ACHN (cell line): ENCODE data around the gene MSH3.

ENCODE experiments used
- DNase-seq: peaks from one replicate; pipeline ENCODE4 v3.0.0-alpha.2; 2015
- in situ Hi-C: cut with HindIII; loops from 2 replicates; pipeline ENCODE4 v1.10.0; 2017; ENCODE audit warnings: low sequenced_read_pairs, low pct_ligation_motif_present, low pct_unique_long_range_greater_than_20kb

The MSH3 gene

GRCh38 chr5:80905405-80905804 lies 251.0 kb downstream of the MSH3 start:
- DNase-seq = no peak
- in situ Hi-C loops = no loop called here

- no peak for DNase-seq
- in situ Hi-C loops = no loop called here
Observed at GRCh38 chr5:80912479-80912878, 258.0 kb downstream of the MSH3 start.

GRCh38 chr5:80915716-80916115 lies 261.3 kb downstream of the MSH3 start:
- in situ Hi-C loops = no loop called here
- DNase-seq = no peak

- in situ Hi-C loops = no loop called here
- no peak for DNase-seq
Observed at GRCh38 chr5:80916676-80917075, 262.2 kb downstream of the MSH3 start.

- in situ Hi-C loops = no loop called here
- DNase-seq = no peak
Observed at GRCh38 chr5:80917631-80918030, 263.2 kb downstream of the MSH3 start.

- in situ Hi-C loops = no loop called here
- DNase-seq = no peak
Observed at GRCh38 chr5:80919678-80920196, 265.3 kb downstream of the MSH3 start.

GRCh38 chr5:80920333-80920732 lies 265.9 kb downstream of the MSH3 start:
- DNase-seq = no peak

GRCh38 chr5:80921026-80921425 lies 266.6 kb downstream of the MSH3 start:
- in situ Hi-C loops = no loop called here

More at GRCh38 chr5:80920333-80920732, 265.9 kb downstream of the MSH3 start:
- in situ Hi-C loops = no loop called here

GRCh38 chr5:80925931-80926330 lies 271.5 kb downstream of the MSH3 start:
- in situ Hi-C loops = no loop called here
- DNase-seq = no peak

More at GRCh38 chr5:80921026-80921425, 266.6 kb downstream of the MSH3 start:
- DNase-seq = no peak
